Left ventricle myocardium superior (tissue), 1 donor: Measurements from ENCODE around the gene UNC93B1. TPM values are rescaled to one million over a fixed set of nuclear protein-coding genes. Genes with fewer than 3 reads are reported as not detected.
A peak's percentile ranks its signal among the peaks of the same experiment; 100 is the strongest.

ENCODE experiments used
- ATAC-seq: fragments of 200-7000 bp; cut with Tn5 transposase; one replicate; pipeline ENCODE4 v1.9.1; 2020; ENCODE audit warnings: mild to moderate bottlenecking, moderate library complexity
- DNase-seq: peaks from one replicate; pipeline ENCODE4 v3.0.0-alpha.2; 2020
- intact Hi-C: fragments of 100-400 bp; cut with micrococcal nuclease; formaldehyde crosslinking; loops from one replicate; pipeline ENCODE4 v1.11.0; 2022
- long read RNA-seq: library from polyadenylated mRNA; unstranded; transcript quantifications from one replicate; pipeline ENCODE4 v2.0.0, GENCODE V29; 2021
- total RNA-seq: library from RNA; stranded (reverse); fragmentation: NEBNext Ultra II Directional; extraction: Animal tissue kit (Norgen Biotek cat#: 25700); gene quantifications from one replicate; pipeline ENCODE4 v1.2.1, GENCODE V29; 2021
- donor health status: DM: no; HTN: yes; CAD: no; lungs with severe emphysema.

UNC93B1 gene, protein sequence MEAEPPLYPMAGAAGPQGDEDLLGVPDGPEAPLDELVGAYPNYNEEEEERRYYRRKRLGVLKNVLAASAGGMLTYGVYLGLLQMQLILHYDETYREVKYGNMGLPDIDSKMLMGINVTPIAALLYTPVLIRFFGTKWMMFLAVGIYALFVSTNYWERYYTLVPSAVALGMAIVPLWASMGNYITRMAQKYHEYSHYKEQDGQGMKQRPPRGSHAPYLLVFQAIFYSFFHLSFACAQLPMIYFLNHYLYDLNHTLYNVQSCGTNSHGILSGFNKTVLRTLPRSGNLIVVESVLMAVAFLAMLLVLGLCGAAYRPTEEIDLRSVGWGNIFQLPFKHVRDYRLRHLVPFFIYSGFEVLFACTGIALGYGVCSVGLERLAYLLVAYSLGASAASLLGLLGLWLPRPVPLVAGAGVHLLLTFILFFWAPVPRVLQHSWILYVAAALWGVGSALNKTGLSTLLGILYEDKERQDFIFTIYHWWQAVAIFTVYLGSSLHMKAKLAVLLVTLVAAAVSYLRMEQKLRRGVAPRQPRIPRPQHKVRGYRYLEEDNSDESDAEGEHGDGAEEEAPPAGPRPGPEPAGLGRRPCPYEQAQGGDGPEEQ
- 7.6 TPM for total RNA-seq
- long read RNA-seq, transcript UNC93B1-201 (11 exons, 2,316 nt) = major isoform, 17 of 21 reads
- long read RNA-seq, partial matches to known transcripts = 3 of 21 reads
- long read RNA-seq, other reads (novel, unspliced or antisense) = 1 of 21 reads

DNA sequence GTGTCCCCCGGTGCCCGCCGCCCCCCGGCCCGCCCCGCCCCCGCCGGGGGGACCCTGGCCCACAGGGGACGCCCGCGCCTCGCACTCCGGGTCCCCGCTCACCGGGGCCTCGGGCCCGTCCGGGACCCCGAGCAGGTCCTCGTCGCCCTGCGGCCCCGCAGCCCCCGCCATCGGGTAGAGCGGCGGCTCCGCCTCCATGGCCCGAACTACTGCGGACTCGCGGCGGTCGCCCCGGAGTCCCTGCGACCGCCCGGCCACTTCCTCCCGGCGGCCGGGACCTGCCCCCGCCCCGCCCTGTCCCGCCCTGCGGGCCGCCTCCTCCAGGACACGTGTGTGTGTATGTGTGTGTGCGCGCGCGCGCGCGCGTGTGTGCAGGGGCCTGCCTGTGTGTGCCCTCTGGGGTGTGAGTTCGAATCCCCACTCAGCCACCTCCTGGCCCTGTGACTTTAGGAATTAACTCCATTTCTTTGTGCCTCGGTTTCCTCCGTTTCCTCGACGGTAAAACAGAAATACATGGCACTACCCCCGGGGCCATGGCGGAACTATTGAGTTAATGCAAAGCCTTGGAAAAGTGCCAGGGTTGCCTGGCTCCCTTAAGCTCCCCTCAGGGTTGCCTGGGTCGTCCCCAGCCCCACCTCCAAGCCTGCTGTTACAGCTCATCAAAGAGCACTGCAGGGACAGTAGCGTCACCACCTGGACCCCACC, at the start of gene UNC93B1:
Gene UNC93B1, minus strand, starts transcription at position 252 of the 705 bp plus-strand sequence. Its CDS starts 54 bp downstream, at position 198.
- DNase-seq (peak; percentile 96), ATAC-seq (peak; percentile 91)
- intact Hi-C loops = no loop called here

DNA sequence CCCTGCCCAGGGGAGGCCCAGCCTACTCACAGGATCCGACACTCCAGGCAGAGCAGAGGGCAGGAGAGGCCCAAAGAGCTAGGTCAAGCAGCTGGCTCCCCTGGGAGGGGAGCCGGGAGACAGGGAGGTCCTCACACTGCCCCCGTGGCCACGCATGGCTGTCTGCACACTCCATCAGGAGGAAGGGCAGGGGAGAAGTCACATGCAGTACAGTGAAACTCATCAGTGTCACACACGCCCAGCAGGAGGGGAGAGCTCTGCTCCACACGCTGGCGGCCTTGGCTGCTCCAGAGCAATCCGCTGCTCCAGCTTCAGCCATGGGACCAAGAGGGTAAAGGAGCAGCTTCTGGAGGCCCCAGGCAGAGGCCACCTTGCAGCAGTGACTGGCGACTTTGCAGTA, 49.2 kb upstream of the UNC93B1 start:
- DNase-seq (peak; percentile 31), ATAC-seq (peak; percentile 38)
- intact Hi-C loops = no loop called here

DNA sequence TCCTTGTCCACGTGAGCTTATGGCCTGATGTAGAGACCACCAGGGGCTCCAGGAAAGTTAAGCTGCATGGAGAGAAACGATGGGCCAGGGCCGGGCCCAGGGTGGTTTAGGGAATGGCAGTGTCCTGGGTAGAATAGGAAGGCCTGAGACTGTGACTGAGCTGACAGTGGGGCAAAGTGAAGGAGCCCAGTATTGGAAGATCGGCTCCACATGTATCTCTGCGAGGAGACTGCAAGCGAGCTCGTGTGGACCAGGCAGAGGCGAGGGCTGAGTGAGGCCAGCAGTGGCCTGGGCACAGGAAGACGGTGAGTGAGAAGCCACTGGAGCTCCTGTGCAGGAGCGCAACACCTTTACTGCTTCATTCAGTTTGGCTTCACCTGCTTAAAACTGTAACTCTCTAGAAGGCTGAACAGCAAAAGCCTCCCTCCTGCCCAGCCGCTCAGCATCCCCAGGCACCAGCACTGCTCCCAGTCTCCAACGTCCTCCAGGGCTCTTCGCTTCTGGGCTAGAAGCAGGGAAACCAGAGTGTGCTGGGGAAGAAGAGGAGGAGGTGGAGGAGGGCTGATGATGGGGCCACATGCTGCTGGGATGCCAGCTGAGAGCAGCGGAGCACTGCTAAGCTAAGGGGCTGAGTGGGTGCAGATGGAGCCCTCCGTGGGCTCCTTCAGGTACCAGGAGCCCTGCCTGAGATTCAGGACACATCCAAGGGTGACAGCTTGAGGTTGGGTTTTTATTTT, 48.4 kb upstream of the UNC93B1 start:
- DNase-seq (no peak), ATAC-seq (no peak)
- intact Hi-C loops = no loop called here

DNA sequence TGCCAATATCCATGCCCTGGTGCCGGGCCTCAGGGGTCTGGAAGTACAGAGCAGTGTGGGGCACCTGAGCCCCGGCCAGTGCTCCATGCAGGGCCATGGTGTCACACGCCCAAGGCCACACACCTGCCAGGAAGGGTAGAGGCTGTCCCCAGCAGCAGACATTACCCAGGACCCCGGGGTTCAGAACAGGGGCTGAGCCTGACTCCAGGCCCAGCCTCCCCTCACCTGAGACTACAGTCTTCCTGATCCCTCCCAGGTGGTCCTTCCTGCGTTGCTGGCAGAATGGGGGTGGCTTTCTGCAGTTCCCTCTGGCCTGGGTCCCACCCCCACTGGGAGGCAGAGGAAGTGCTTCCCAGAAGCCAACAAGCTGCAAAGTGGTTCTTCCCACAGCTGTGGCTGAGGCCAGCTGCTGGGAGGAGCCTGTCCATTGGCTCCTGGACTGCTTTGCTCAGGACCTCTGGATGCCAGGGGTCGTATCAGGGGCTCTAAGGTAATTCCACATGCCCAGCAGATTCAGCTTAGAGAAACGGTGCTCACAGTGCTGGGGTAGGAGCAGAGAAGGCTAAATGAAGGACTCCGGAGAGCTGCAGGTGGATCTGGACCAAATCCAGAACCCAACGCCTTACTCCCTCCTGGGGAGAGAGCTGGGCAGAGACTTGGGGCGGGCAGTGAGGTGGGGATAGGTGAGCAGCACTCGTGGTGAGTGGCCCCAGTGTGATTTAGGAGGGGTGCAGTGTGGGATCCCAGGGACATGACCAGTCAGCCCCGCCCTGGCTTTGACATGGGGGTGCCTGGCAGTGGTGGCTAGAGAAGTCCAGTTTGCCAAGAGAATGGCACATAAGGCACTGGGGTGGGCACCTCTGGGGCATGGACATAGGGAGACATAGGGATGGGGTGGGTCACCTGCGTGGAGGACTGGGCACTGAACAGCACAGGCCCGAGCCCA, 47.6 kb upstream of the UNC93B1 start:
- ATAC-seq (peak; percentile 16), DNase-seq (peak; percentile 34)
- intact Hi-C loops = no loop called here

DNA sequence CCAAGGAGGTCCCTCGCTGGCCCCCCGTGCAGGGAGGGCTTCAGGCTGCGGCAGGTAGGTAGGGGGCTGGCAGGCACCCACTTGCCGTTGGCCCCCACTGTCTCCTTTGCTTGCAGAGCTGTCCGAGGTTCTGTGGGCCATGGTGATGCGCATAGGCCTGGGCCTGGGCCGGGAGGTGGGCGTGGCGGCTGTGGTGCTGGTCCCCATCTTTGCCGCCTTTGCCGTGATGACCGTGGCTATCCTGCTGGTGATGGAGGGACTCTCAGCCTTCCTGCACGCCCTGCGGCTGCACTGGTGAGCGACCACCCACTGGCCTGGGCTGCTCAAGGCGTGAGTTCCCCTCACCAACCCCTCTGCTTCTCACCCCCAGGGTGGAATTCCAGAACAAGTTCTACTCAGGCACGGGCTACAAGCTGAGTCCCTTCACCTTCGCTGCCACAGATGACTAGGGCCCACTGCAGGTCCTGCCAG, 46.5 kb upstream of the UNC93B1 start:
- intact Hi-C loops = no loop called here

DNA sequence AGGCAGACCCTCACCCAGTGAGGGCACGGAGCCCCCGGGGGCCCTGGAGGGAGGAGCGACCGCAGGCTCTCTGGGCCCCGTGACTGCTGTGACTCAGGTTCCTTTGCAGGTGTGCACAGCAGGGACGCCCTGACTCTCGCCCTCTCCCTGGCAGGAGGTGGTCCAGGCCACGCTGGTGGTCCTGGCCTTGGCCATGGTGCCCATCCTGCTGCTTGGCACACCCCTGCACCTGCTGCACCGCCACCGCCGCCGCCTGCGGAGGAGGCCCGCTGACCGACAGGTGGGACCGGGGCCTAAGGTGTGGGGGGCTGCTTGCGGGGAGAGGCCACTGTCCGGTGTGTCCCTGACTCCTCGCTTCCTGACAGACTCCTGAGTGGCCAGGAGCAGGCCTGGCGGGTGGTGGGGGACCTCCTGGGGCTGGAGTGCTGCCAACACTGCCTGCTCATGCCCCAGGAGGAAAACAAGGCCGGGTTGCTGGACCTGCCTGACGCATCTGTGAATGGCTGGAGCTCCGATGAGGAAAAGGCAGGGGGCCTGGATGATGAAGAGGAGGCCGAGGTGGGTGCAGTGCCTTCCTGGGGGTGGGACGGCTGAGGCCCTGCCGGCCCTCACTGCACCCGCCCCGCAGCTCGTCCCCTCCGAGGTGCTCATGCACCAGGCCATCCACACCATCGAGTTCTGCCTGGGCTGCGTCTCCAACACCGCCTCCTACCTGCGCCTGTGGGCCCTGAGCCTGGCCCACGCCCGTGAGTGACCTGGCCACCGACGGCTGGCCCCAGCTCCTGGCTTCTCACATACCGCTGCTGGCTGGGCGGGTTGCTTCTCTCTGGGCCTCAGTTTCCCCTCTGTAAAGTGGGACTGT, 45.8 kb upstream of the UNC93B1 start:
- DNase-seq (peak; percentile 30), ATAC-seq (no peak)
- intact Hi-C loops = no loop called here

More for the DNA sequence above, 46.5 kb upstream of the UNC93B1 start:
- ATAC-seq (no peak), DNase-seq (peak; percentile 25)

DNA sequence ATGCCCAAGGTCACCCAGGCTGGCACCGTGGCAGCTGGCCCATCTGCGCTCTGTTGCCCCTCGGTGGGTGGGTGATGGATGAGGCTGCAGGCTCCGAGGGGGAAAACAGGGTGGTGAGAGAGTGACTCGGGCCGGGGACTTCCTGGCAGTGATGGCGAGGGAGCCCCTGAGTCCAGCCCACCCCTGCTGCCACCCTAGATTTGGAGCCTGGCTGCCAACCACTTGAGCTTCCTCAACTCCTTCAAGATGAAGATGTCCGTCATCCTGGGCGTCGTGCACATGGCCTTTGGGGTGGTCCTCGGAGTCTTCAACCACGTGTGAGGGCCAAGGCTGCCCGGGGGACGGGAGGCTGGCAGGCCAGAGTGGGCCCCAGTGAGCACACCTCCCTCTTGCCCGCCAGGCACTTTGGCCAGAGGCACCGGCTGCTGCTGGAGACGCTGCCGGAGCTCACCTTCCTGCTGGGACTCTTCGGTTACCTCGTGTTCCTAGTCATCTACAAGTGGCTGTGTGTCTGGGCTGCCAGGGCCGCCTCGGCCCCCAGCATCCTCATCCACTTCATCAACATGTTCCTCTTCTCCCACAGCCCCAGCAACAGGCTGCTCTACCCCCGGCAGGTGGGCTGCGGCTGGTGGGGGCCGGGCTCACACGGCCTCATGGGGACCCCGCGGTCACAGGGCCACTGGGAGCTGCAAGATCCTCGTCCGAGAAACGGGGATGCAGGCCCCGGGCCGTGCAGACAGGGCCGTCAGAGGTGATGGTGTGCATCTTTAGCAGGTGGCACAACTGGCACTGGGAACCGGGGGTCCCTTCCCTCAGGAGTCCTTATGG, 45.0 kb upstream of the UNC93B1 start:
- ATAC-seq = no peak
- DNase-seq = peak; percentile 24
- intact Hi-C loops = no loop called here

DNA sequence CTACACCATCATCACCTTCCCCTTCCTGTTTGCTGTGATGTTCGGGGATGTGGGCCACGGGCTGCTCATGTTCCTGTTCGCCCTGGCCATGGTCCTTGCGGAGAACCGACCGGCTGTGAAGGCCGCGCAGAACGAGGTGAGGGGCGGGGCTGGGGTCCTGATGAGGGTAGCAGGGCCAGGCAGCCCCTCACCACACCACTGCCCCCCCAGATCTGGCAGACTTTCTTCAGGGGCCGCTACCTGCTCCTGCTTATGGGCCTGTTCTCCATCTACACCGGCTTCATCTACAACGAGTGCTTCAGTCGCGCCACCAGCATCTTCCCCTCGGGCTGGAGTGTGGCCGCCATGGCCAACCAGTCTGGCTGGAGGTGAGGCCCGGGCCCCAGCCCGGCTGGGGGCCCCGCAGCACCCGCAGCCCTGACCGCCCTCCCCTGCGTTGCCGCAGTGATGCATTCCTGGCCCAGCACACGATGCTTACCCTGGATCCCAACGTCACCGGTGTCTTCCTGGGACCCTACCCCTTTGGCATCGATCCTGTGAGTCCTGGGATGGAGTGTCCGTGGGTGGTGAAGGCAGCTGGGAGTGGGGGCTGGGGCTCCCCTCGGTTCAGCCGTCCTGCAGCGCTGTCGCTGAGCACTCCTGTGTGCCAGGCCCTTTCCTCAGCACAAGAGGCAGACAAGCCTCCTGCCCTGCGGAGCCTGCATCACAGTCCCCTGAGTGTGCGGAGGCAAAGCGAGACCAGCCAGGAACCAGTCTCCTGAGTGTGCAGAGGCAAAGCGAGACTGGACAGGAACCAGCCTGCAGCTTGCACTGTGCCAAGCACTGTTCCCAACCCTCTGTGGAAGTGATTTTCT, 43.8 kb upstream of the UNC93B1 start:
- ATAC-seq (no peak), DNase-seq (peak; percentile 25)

DNA sequence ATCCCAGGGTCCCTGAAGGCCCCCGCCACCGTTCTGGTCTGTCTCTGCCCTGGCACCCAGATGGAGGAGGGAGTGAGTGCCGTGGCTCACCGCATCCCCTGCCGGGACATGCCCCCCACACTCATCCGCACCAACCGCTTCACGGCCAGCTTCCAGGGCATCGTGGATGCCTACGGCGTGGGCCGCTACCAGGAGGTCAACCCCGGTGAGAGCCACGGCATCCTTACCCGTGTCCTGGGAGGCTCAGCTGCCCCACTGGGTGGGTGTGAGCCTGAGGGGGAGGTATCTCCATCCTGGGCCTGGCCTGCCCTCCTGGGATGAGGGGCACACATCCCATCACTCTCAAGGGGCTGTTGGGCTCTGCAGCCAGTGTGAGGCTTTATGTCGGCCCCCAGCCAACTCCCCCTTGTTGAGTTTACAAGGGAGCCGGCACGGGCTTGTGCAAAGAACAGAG, 41.0 kb upstream of the UNC93B1 start:
- DNase-seq = peak; percentile 21
- intact Hi-C loops = no loop called here
- no peak for ATAC-seq

More for the DNA sequence above, 43.8 kb upstream of the UNC93B1 start:
- intact Hi-C loops = no loop called here

DNA sequence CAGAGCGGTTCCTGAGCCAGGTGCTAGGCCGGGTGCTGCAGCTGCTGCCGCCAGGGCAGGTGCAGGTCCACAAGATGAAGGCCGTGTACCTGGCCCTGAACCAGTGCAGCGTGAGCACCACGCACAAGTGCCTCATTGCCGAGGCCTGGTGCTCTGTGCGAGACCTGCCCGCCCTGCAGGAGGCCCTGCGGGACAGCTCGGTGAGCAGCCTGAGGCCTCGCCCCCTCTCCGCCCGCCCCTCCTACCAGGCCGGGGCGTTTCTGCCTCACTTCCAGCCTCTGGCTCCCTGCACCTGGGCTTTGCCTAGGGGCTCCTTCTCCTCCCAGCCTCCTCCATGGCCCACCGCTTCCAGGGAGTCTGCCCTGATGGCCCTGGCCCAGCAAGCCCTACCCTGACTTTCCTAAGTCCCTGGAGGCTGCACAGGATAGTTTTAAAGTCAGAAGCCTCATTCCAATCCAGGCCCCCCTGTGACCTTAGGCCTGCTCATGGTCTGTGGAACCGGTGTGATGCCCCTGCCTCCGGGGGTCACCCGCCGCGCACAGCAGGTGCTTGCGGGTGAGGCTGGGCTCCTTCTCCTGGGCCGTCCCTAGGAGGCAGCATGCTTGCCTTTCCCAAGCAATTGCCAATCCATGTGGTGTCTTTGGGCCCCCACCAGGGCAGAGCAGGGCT, 40.4 kb upstream of the UNC93B1 start:
- ATAC-seq = no peak
- no peak for DNase-seq
- intact Hi-C loops = no loop called here

DNA sequence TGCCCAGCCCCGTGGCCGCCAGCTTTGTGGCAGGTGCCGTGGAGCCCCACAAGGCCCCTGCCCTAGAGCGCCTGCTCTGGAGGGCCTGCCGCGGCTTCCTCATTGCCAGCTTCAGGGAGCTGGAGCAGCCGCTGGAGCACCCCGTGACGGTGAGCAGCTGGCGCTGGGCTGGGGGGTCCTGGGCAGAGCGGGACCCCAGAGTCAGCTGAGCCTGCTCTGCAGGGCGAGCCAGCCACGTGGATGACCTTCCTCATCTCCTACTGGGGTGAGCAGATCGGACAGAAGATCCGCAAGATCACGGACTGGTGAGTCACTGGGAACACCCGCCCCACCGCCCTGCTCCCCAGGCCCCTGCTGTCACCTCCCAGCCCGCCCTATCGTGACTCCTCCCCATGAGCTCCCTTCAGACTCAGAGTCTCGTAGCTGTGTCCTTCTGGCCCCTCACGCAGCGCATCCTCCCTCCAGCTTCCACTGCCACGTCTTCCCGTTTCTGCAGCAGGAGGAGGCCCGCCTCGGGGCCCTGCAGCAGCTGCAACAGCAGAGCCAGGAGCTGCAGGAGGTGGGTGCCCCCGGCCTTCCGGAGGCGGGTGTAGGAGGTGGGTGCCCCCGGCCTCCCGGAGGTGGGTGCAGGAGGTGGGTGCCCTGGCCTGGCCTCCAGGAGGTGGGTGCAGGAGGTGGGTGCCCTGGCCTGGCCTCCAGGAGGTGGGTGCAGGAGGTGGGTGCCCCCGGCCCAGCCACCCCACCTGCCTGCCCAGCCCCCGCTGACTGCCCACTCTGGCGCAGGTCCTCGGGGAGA, 39.6 kb upstream of the UNC93B1 start:
- intact Hi-C loops = no loop called here
- DNase-seq (peak; percentile 32), ATAC-seq (no peak)

DNA sequence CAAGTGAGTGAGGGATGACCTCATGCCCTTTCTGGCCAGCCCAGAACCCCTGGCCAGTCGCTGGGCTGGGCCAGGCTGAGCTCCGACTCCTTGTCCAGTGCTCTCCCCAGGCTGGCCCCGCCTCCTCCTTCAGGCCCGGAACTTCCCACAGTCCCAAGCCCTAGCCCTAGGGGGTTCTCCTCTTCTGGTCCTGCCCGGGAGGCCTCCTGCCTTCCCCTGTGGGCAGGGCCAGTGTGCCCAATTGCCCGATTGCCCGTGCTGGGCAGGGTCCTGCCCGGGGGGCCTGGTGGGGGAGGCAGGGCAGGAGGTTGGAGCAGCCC, 39.1 kb upstream of the UNC93B1 start:
- DNase-seq (no peak), ATAC-seq (no peak)
- intact Hi-C loops = no loop called here

DNA sequence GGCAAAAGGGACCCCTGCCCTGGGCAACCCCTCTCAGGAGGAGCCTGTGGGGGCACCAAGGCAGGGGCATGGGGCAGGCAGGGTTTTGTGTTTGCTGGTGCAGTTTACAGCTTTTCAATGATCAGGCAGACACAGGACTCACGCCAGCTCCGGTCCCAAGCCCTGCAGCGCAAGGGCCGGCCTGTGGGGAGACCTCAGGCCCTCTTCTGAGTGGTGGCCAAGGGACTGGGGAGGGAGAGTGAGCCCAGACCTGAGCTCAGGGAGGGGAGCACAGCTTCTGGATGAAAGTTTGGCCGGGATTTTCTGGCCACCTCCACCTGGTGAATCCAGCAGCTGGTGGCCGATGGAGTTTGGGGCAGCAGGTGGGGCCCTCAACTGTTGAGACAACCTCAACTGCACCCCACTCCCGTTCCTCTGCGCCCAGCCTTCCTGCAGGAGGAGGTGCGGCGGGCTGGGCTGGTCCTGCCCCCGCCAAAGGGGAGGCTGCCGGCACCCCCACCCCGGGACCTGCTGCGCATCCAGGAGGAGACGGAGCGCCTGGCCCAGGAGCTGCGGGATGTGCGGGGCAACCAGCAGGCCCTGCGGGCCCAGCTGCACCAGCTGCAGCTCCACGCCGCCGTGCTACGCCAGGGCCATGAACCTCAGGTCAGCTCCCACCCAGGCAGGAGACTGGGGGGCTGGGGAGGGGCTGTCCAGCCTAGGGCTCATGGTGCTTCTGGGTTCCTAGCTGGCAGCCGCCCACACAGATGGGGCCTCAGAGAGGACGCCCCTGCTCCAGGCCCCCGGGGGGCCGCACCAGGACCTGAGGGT, 38.5 kb upstream of the UNC93B1 start:
- DNase-seq (peak; percentile 30), ATAC-seq (no peak)
- intact Hi-C loops = no loop called here
